Measurements from ENCODE around the gene ARAP1.

Gene ARAP1

GRCh38 chr11:72684236-72684912 is 67.8 kb downstream of the ARAP1 start:
- DNase-seq (ENCODE audit: extremely low read depth, insufficient read length), result peak; percentile 49
- peaks cover 31% of the 10 kb centered on the region for H3K36me3 ChIP-seq (ENCODE audit: control insufficient read depth, insufficient read depth, low read length)
- peak; percentile 82 for TF ChIP-seq CTCF (IDR thresholded peaks at IDR 0.05; ENCODE audit: insufficient read depth, low read length, poor library complexity, severe bottlenecking)
- H3K4me3 ChIP-seq (replicated peaks; ENCODE audit: low read depth, low read length), result no peak overlapping the region
- H3K27me3 ChIP-seq (replicated peaks; ENCODE audit: control insufficient read depth, insufficient read depth, low read length), result no peaks in the 10 kb centered on the region

- DNase-seq (ENCODE audit: extremely low read depth, insufficient read length), result peak; percentile 59
- Histone ChIP-seq H3K27me3 (replicated peaks; ENCODE audit: control insufficient read depth, insufficient read depth, low read length) (no peaks in the 10 kb centered on the region), H3K36me3 (ENCODE audit: control insufficient read depth, insufficient read depth, low read length) (peaks cover 27% of the 10 kb centered on the region), H3K4me3 (replicated peaks; ENCODE audit: low read depth, low read length) (no peak overlapping the region)
- TF ChIP-seq CTCF (IDR thresholded peaks at IDR 0.05; ENCODE audit: insufficient read depth, low read length, poor library complexity, severe bottlenecking), result peak; percentile 99
Observed at GRCh38 chr11:72683782-72684200, 68.4 kb downstream of the ARAP1 start.

GRCh38 chr11:72682858-72683243 is 69.4 kb downstream of the ARAP1 start:
- H3K27me3 ChIP-seq (replicated peaks; ENCODE audit: control insufficient read depth, insufficient read depth, low read length), result peaks cover 1% of the 10 kb centered on the region; the same call in 1 of the 2 replicates
- no peak overlapping the region for H3K4me3 ChIP-seq (replicated peaks; ENCODE audit: low read depth, low read length)
- no peak for DNase-seq (ENCODE audit: extremely low read depth, insufficient read length)
- H3K36me3 ChIP-seq (ENCODE audit: control insufficient read depth, insufficient read depth, low read length), result peaks cover 23% of the 10 kb centered on the region
- no peak for TF ChIP-seq CTCF (IDR thresholded peaks at IDR 0.05; ENCODE audit: insufficient read depth, low read length, poor library complexity, severe bottlenecking)

GRCh38 chr11:72682238-72682857 is 69.9 kb downstream of the ARAP1 start:
- peaks cover 19% of the 10 kb centered on the region for H3K36me3 ChIP-seq (ENCODE audit: control insufficient read depth, insufficient read depth, low read length)
- H3K4me3 ChIP-seq (replicated peaks; ENCODE audit: low read depth, low read length), result no peak overlapping the region
- TF ChIP-seq CTCF (IDR thresholded peaks at IDR 0.05; ENCODE audit: insufficient read depth, low read length, poor library complexity, severe bottlenecking), result no peak
- DNase-seq (ENCODE audit: extremely low read depth, insufficient read length), result no peak
- H3K27me3 ChIP-seq (replicated peaks; ENCODE audit: control insufficient read depth, insufficient read depth, low read length), result peaks cover 1% of the 10 kb centered on the region; the same call in 1 of the 2 replicates

GRCh38 chr11:72681226-72682153 is 70.7 kb downstream of the ARAP1 start:
- TF ChIP-seq CTCF (IDR thresholded peaks at IDR 0.05; ENCODE audit: insufficient read depth, low read length, poor library complexity, severe bottlenecking), result no peak
- DNase-seq (ENCODE audit: extremely low read depth, insufficient read length), result no peak
- Histone ChIP-seq H3K4me3 (replicated peaks; ENCODE audit: low read depth, low read length) (no peak overlapping the region), H3K27me3 (replicated peaks; ENCODE audit: control insufficient read depth, insufficient read depth, low read length) (peaks cover 1% of the 10 kb centered on the region), H3K36me3 (ENCODE audit: control insufficient read depth, insufficient read depth, low read length) (peaks cover 16% of the 10 kb centered on the region)

Measured in GM06990 (cell line).